Measurements from ENCODE around the gene GDI1. TPM values are rescaled to one million over a fixed set of nuclear protein-coding genes. Genes with fewer than 3 reads are reported as not detected.

GDI1 gene
- total and polyA plus RNA-seq, 2 donors (not counting 1 experiment from before 2014, with no cell fraction given): 199 to 311 TPM

DNA sequence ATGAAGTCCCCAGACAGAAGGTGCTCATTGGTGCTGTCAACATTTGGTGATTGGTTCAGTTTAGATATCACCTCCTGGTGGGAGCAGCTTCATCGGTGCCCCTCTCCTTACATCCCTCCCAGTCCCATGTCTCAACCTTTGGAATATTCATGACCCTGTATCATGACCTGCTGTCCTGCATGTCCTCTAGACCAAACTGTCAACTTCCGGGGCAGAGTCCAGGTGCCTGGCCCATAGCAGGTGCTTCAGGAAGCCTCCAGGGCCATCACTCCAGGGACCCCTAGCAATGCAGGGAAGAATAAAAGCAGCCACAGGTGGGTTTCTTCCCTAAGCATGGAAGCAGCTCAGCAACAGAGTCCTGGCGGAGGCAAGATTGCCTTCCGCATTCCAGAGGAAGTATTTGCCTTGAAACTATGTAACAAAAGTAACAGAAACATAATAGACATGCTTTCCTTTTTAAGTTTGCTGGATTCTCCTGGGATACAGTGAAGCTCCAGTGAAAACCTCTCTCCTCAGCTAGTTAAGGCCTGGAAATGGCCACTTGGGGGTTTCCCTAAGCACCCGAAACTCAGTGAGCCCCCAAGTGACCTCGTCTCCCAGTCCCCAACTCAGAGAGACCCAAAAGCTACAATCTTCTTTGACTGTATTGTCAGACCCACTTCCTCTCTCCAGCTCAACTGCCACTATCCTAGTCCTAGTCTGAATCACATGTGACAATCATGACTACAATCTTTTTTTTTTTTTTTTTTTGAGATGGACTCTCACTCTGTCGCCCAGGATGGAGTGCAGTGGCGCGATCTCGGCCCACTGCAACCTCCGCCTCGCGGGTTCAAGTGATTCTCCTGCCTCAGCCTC is 9.8 kb upstream of the GDI1 start:
- H3K4me1 Mint-ChIP-seq: peaks cover 21% of the 10 kb centered on the region
- Histone ChIP-seq H4K20me1 (ENCODE audit: control insufficient read depth, insufficient read depth, low read length, poor library complexity, severe bottlenecking) (no peaks in the 10 kb centered on the region), H3K27ac (ENCODE audit: low read length in 2 of 2) (no peak overlapping the region), H2AFZ (ENCODE audit: insufficient read depth, low read depth, low read length, poor library complexity, severe bottlenecking) (no peak overlapping the region), H3K4me3 (ENCODE audit: control extremely low read depth in 1 of 5, extremely low read depth in 1 of 5, insufficient read depth in 1 of 5, low read depth in 2 of 5, low read length in 4 of 5) (no peak overlapping the region), H3K4me2 (replicated peaks; ENCODE audit: low read depth, low read length, poor library complexity, severe bottlenecking) (no peak overlapping the region), H3K4me1 (ENCODE audit: control insufficient read depth in 2 of 2, insufficient read depth in 2 of 2, low read length in 2 of 2) (peaks cover 6 to 15% of the 10 kb centered on the region in 2 donors), H3K27me3 (replicated peaks in 1 of 4; ENCODE audit: control extremely low read depth in 1 of 4, control insufficient read depth in 3 of 4, insufficient read depth in 4 of 4, low read length in 3 of 4) (no peaks in the 10 kb centered on the region), H3K9me3 (ENCODE audit: control extremely low read depth in 1 of 3, control insufficient read depth in 2 of 3, insufficient read depth in 1 of 3, low read length in 2 of 3) (no peaks in the 10 kb centered on the region), H3K9ac (ENCODE audit: low read length) (no peak overlapping the region), H3K36me3 (replicated peaks in 1 of 2; ENCODE audit: control extremely low read depth in 1 of 2, control insufficient read depth in 1 of 2, extremely low read depth in 1 of 2, insufficient read depth in 2 of 2, low read length in 1 of 2) (no peaks in the 10 kb centered on the region), H3K79me2 (ENCODE audit: control insufficient read depth, insufficient read depth, low read length) (peaks cover 9% of the 10 kb centered on the region)
- no peak overlapping the region for H3K27ac Mint-ChIP-seq
- ChIA-PET POLR2A (interaction anchor here (0.8 kb wide), 1 partner anchor 90 kb away, joined by 3 read pairs; no protein-coding TSS in a partner anchor), CTCF (no interaction called here)
- no peak for TF ChIP-seq EZH2 (IDR thresholded peaks at IDR 0.05; ENCODE audit: borderline replicate concordance, insufficient read depth, low read depth, low read length, poor library complexity, severe bottlenecking)
- TF ChIP-seq, protein P1, sequence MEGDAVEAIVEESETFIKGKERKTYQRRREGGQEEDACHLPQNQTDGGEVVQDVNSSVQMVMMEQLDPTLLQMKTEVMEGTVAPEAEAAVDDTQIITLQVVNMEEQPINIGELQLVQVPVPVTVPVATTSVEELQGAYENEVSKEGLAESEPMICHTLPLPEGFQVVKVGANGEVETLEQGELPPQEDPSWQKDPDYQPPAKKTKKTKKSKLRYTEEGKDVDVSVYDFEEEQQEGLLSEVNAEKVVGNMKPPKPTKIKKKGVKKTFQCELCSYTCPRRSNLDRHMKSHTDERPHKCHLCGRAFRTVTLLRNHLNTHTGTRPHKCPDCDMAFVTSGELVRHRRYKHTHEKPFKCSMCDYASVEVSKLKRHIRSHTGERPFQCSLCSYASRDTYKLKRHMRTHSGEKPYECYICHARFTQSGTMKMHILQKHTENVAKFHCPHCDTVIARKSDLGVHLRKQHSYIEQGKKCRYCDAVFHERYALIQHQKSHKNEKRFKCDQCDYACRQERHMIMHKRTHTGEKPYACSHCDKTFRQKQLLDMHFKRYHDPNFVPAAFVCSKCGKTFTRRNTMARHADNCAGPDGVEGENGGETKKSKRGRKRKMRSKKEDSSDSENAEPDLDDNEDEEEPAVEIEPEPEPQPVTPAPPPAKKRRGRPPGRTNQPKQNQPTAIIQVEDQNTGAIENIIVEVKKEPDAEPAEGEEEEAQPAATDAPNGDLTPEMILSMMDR (IDR thresholded peaks at IDR 0.05): no peak
- DNase-seq (no peak), ATAC-seq (ENCODE audit: low read depth) (no peak)
- intact Hi-C loops (cut with micrococcal nuclease): no loop called here
- H3K4me3 Mint-ChIP-seq: no peak overlapping the region
- no peaks in the 10 kb centered on the region for H3K9me3 Mint-ChIP-seq (ENCODE audit: insufficient read depth)
- 90% methylated on average over 2 of the region's 13 CpGs for WGBS (ENCODE audit: insufficient coverage)
- no peaks in the 10 kb centered on the region for H3K27me3 Mint-ChIP-seq

Data from B cell (primary cell).